ACC112 (cell line): ENCODE measurements around the gene LYPLAL1.
"Not testable (repeated sequence)": the region's sequence is repeated elsewhere in the genome, so short reads cannot be mapped to it uniquely, and the experiment has no call there.

Experiments used
- H2AFZ ChIP-seq: fragments of 200-600 bp; sonication (generic); one replicate; pipeline ENCODE4 v1.6.0; 2017; ENCODE audit warnings: antibody characterized with exemption, low read length; ENCODE audit not compliant: unreplicated experiment
- H3K27ac ChIP-seq: fragments of 200-600 bp; sonication (generic); 2 replicates; pipeline ENCODE4 v1.5.1; 2014; ENCODE audit warnings: low read depth, mild to moderate bottlenecking, antibody characterized with exemption, low read length, moderate library complexity
- H3K27me3 ChIP-seq: fragments of 200-600 bp; sonication (generic); 2 replicates; pipeline ENCODE4 v1.6.1; 2014; ENCODE audit warnings: mild to moderate bottlenecking, antibody characterized with exemption, low read length, moderate library complexity, mixed read lengths; ENCODE audit not compliant: insufficient read depth
- H3K36me3 ChIP-seq: fragments of 200-600 bp; sonication (generic); 2 replicates; pipeline ENCODE4 v1.6.1; 2016; ENCODE audit warnings: mild to moderate bottlenecking, antibody characterized with exemption, low read length, moderate library complexity, mixed read lengths; ENCODE audit not compliant: insufficient read depth
- H3K4me1 ChIP-seq: fragments of 200-600 bp; sonication (generic); one replicate; pipeline ENCODE4 v1.6.1; 2016; ENCODE audit warnings: low read length, mixed read lengths; ENCODE audit not compliant: insufficient read depth, unreplicated experiment, control insufficient read depth
- H3K4me3 ChIP-seq: fragments of 200-600 bp; sonication (generic); 2 replicates; pipeline ENCODE4 v1.5.1; 2014; ENCODE audit warnings: mild to moderate bottlenecking, low read depth, low read length
- H3K79me2 ChIP-seq: fragments of 200-600 bp; sonication (generic); one replicate; pipeline ENCODE4 v1.6.0; 2016; ENCODE audit warnings: low read length; ENCODE audit not compliant: control insufficient read depth, unreplicated experiment, insufficient read depth

LYPLAL1 gene

GRCh38 chr1:219179293-219179692 lies 5.6 kb downstream of the LYPLAL1 start:
- H3K27me3 ChIP-seq: no peaks in the 10 kb centered on the region
- no peak overlapping the region for H3K27ac ChIP-seq
- peaks cover 49% of the 10 kb centered on the region for H3K36me3 ChIP-seq
- no peak overlapping the region for H2AFZ ChIP-seq
- peaks cover 62% of the 10 kb centered on the region for H3K79me2 ChIP-seq
- H3K4me3 ChIP-seq: no peak overlapping the region
- peaks cover 30% of the 10 kb centered on the region for H3K4me1 ChIP-seq

- Histone ChIP-seq H3K36me3 (peaks cover 57% of the 10 kb centered on the region), H3K4me3 (no peak overlapping the region), H3K27me3 (no peaks in the 10 kb centered on the region), H3K79me2 (peaks cover 54% of the 10 kb centered on the region), H3K4me1 (peaks cover 29% of the 10 kb centered on the region), H3K27ac (no peak overlapping the region), H2AFZ (no peak overlapping the region)
Observed at GRCh38 chr1:219184337-219184736, 10.7 kb downstream of the LYPLAL1 start.

GRCh38 chr1:219185486-219186117 lies 11.9 kb downstream of the LYPLAL1 start:
- Histone ChIP-seq H2AFZ (no peak overlapping the region), H3K4me3 (no peak overlapping the region), H3K4me1 (peaks cover 30% of the 10 kb centered on the region), H3K27ac (no peak overlapping the region; the same call in 1 of the 2 replicates), H3K27me3 (no peaks in the 10 kb centered on the region), H3K36me3 (peaks cover 50% of the 10 kb centered on the region), H3K79me2 (peaks cover 62% of the 10 kb centered on the region)

GRCh38 chr1:219188331-219188803 lies 14.7 kb downstream of the LYPLAL1 start:
- H3K36me3 ChIP-seq: peaks cover 40% of the 10 kb centered on the region
- peak overlapping the region; percentile 51 for H3K4me3 ChIP-seq
- H3K79me2 ChIP-seq: peaks cover 64% of the 10 kb centered on the region
- no peaks in the 10 kb centered on the region for H3K27me3 ChIP-seq
- H3K27ac ChIP-seq: peak overlapping the region; percentile 64
- H3K4me1 ChIP-seq: peaks cover 30% of the 10 kb centered on the region
- H2AFZ ChIP-seq: no peak overlapping the region

GRCh38 chr1:219189021-219189824 lies 15.5 kb downstream of the LYPLAL1 start:
- H3K27me3 ChIP-seq: no peaks in the 10 kb centered on the region
- peak overlapping the region; percentile 64 for H3K27ac ChIP-seq
- peaks cover 37% of the 10 kb centered on the region for H3K36me3 ChIP-seq
- peaks cover 58% of the 10 kb centered on the region for H3K79me2 ChIP-seq
- peaks cover 30% of the 10 kb centered on the region for H3K4me1 ChIP-seq
- peak overlapping the region; percentile 50; the same call in 1 of the 2 replicates for H3K4me3 ChIP-seq
- H2AFZ ChIP-seq: peak overlapping the region; percentile 17

- no peaks in the 10 kb centered on the region for H3K27me3 ChIP-seq
- no peak overlapping the region for H2AFZ ChIP-seq
- H3K79me2 ChIP-seq: peaks cover 51% of the 10 kb centered on the region
- no peak overlapping the region for H3K4me3 ChIP-seq
- peaks cover 30% of the 10 kb centered on the region for H3K4me1 ChIP-seq
- H3K36me3 ChIP-seq: peaks cover 37% of the 10 kb centered on the region
- H3K27ac ChIP-seq: no peak overlapping the region
Observed at GRCh38 chr1:219189952-219190351, 16.3 kb downstream of the LYPLAL1 start.

- Histone ChIP-seq H3K79me2 (peaks cover 50% of the 10 kb centered on the region), H3K27ac (no peak overlapping the region), H3K27me3 (no peaks in the 10 kb centered on the region), H3K4me1 (peaks cover 28% of the 10 kb centered on the region), H2AFZ (no peak overlapping the region), H3K4me3 (no peak overlapping the region), H3K36me3 (peaks cover 38% of the 10 kb centered on the region)
Observed at GRCh38 chr1:219190605-219191004, 16.9 kb downstream of the LYPLAL1 start.

GRCh38 chr1:219195833-219196232 lies 22.2 kb downstream of the LYPLAL1 start:
- H3K27ac ChIP-seq, H3K27me3 ChIP-seq, H2AFZ ChIP-seq, H3K4me3 ChIP-seq, H3K4me1 ChIP-seq: not testable (repeated sequence)
- Histone ChIP-seq H3K79me2 (peaks cover 16% of the 10 kb centered on the region), H3K36me3 (peaks cover 39% of the 10 kb centered on the region)

GRCh38 chr1:219201656-219202055 lies 28.0 kb downstream of the LYPLAL1 start:
- Histone ChIP-seq H3K27me3 (no peaks in the 10 kb centered on the region), H3K4me3 (no peak overlapping the region), H2AFZ (no peak overlapping the region), H3K27ac (no peak overlapping the region), H3K4me1 (no peaks in the 10 kb centered on the region), H3K36me3 (peaks cover 9% of the 10 kb centered on the region; the same call in 1 of the 2 replicates), H3K79me2 (peaks cover 5% of the 10 kb centered on the region)

- H2AFZ ChIP-seq: no peak overlapping the region
- no peaks in the 10 kb centered on the region for H3K27me3 ChIP-seq
- peaks cover 9% of the 10 kb centered on the region for H3K79me2 ChIP-seq
Observed at GRCh38 chr1:219202567-219202966, 28.9 kb downstream of the LYPLAL1 start.

More at GRCh38 chr1:219202567-219202966, 28.9 kb downstream of the LYPLAL1 start:
- Histone ChIP-seq H3K36me3 (peaks cover 6% of the 10 kb centered on the region; the same call in 1 of the 2 replicates), H3K4me1 (no peaks in the 10 kb centered on the region), H3K4me3 (no peak overlapping the region), H3K27ac (no peak overlapping the region)
